ENCODE measurements around the gene COL11A2.

COL11A2 gene

DNA sequence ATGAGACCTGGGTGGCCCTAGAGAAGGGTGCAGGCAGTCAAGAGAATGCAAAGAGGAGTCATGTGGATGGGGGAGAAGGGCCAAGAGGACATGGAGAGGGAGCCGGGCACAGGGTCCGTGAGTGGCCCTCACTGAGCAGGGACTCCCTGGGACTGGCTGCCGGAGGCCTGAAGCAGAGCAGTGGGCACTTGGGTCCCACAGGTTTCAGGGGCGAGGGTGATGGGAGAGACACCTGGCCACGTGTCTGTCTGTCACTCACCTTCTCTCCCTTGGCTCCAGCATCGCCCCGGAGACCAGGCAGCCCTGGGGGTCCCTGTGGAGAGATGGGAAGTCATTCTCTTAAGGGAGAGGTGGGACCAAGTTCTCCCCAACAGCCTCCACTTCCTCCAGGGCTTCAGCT, 25.5 kb downstream of the COL11A2 start:
- Histone ChIP-seq H3K4me3 (ENCODE audit: low read depth in 1 of 2, low read length in 2 of 2) (no peak overlapping the region), H3K27ac (ENCODE audit: low read length) (no peak overlapping the region), H3K27me3 (ENCODE audit: low read depth, low read length) (no peaks in the 10 kb centered on the region), H3K9me3 (ENCODE audit: control insufficient read depth in 1 of 2, low read length in 2 of 2) (no peaks in the 10 kb centered on the region), H3K36me3 (ENCODE audit: control insufficient read depth in 1 of 2, insufficient read depth in 2 of 2, low read length in 2 of 2) (no peaks in the 10 kb centered on the region), H3K4me1 (ENCODE audit: control insufficient read depth in 1 of 2, insufficient read depth in 2 of 2, low read length in 2 of 2) (no peaks in the 10 kb centered on the region)

DNA sequence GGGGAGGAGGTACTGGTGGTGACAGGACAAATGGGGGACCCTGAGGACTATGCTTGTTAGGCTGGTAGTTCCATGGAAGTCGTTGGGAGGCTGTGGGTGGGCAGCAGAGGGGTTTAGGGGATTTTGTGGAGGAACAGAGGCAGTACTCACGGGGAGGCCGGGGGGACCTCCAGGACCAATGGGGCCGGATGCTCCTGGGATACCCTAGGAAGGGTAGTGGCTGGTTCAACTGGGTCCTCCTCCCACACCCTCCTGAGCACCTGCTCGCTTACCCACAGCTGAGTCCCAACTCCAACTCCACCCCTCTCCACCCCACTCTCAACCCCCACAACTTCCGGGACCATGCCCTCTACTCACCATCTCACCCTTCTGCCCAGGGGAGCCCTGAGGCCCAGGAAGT, 25.9 kb downstream of the COL11A2 start:
- Histone ChIP-seq H3K27ac (ENCODE audit: low read length) (no peak overlapping the region), H3K36me3 (ENCODE audit: control insufficient read depth in 1 of 2, insufficient read depth in 2 of 2, low read length in 2 of 2) (no peaks in the 10 kb centered on the region), H3K4me1 (ENCODE audit: control insufficient read depth in 1 of 2, insufficient read depth in 2 of 2, low read length in 2 of 2) (peaks cover 0 to under 1% of the 10 kb centered on the region in 2 donors), H3K4me3 (ENCODE audit: low read depth in 1 of 2, low read length in 2 of 2) (no peak overlapping the region), H3K9me3 (ENCODE audit: control insufficient read depth in 1 of 2, low read length in 2 of 2) (no peaks in the 10 kb centered on the region), H3K27me3 (ENCODE audit: low read depth, low read length) (no peaks in the 10 kb centered on the region)

DNA sequence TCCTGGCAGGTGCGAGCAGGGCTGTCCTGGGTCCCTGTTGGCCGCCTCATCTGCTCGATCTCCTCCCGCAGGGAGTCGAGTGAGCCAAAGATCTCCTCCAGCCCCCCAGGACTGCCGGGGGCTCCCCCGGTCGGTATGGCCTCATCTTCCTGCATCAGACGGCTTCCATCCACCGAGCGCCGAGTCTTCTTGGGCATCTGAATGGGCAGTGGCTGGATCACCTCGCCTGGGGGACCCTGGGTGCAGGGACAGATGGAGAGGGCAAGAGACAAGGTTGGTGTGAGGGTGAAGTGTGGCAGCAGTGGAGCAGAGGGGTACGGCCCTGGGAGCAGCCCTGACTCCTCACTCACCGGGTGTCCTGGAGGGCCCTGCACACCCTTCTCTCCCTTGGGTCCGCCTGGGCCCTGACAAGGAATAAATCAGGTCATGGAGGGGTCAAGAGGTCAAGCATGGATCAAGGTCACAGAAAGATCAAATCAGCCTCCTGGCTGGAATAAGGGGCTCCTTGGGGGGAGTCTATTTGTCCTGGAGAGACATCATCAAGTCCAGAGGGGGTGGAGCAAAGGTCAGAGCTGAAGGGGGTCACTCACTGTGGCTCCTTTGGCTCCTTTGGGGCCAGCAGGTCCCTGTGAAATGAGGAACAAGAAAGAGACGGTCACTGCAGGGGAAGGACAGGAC, 26.5 kb downstream of the COL11A2 start:
- Histone ChIP-seq H3K9me3 (ENCODE audit: control insufficient read depth in 1 of 2, low read length in 2 of 2) (no peaks in the 10 kb centered on the region), H3K27me3 (ENCODE audit: low read depth, low read length) (no peaks in the 10 kb centered on the region), H3K4me1 (ENCODE audit: control insufficient read depth in 1 of 2, insufficient read depth in 2 of 2, low read length in 2 of 2) (peaks cover 0 to 7% of the 10 kb centered on the region in 2 donors), H3K27ac (ENCODE audit: low read length) (no peak overlapping the region), H3K4me3 (ENCODE audit: low read depth in 1 of 2, low read length in 2 of 2) (no peak overlapping the region), H3K36me3 (ENCODE audit: control insufficient read depth in 1 of 2, insufficient read depth in 2 of 2, low read length in 2 of 2) (no peaks in the 10 kb centered on the region)

DNA sequence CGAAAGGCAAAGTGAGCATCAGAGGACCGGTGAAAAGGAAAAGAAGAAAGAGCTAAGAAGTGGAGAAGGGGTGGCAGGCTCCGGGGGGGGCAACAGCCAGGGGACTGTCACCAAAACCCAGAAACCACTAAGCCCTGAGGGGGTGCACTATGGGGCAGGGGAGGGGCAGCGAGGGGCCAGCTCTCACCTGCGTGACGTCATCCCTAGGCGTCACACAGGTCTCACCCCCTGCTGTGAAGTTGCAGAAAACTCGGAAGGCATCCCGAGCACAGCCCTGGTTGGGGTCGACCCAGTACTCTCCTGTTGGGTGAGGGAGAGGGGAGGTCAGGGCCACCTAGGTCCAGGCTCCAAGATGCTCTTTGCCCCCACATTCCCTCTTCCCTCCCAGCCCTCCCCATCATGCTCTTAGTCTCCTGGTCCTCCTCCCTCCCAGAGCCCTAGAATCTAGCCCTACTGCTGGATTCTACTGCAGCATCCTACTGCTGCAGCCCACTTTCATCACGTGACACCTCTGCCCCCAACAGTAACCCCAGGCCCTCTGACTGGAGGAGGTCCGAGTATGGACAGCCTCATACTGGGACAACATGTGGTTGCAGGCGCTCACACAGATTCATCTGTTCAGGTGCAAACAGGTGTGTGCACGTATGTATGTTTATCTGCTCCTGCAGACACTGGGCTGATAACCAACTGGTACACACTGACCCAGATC, 27.4 kb downstream of the COL11A2 start:
- peaks cover 0 to 8% of the 10 kb centered on the region in 2 donors for H3K4me1 ChIP-seq (ENCODE audit: control insufficient read depth in 1 of 2, insufficient read depth in 2 of 2, low read length in 2 of 2)
- no peaks in the 10 kb centered on the region for H3K27me3 ChIP-seq (ENCODE audit: low read depth, low read length)
- H3K36me3 ChIP-seq (ENCODE audit: control insufficient read depth in 1 of 2, insufficient read depth in 2 of 2, low read length in 2 of 2) = no peaks in the 10 kb centered on the region
- no peak overlapping the region for H3K27ac ChIP-seq (ENCODE audit: low read length)
- no peaks in the 10 kb centered on the region for H3K9me3 ChIP-seq (ENCODE audit: control insufficient read depth in 1 of 2, low read length in 2 of 2)
- H3K4me3 ChIP-seq (ENCODE audit: low read depth in 1 of 2, low read length in 2 of 2) = no peak overlapping the region

DNA sequence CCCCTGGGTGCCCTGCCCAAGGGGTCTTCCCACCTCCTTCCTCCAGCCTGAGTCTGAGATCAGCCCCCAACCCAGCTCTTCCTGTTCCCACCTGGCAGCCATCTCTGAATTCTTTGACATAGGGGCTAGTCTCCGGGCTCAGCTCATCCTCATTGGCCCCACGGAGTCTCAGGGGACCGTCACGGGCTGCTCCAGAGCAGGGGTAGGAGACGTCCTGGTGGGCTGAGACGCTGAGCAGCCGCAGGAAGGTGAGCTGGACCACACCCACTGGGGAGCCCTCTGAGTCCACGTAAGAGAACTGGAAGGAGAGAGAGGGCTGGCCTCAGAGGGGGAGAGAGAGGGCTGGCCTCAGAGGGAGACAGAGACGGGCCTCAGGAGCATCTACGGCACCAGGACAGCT, 28.1 kb downstream of the COL11A2 start:
- Histone ChIP-seq H3K4me3 (ENCODE audit: low read depth in 1 of 2, low read length in 2 of 2) (no peak overlapping the region), H3K27me3 (ENCODE audit: low read depth, low read length) (no peaks in the 10 kb centered on the region), H3K9me3 (ENCODE audit: control insufficient read depth in 1 of 2, low read length in 2 of 2) (no peaks in the 10 kb centered on the region), H3K36me3 (ENCODE audit: control insufficient read depth in 1 of 2, insufficient read depth in 2 of 2, low read length in 2 of 2) (no peaks in the 10 kb centered on the region), H3K4me1 (ENCODE audit: control insufficient read depth in 1 of 2, insufficient read depth in 2 of 2, low read length in 2 of 2) (peaks cover 0 to 8% of the 10 kb centered on the region in 2 donors), H3K27ac (ENCODE audit: low read length) (no peak overlapping the region)

DNA sequence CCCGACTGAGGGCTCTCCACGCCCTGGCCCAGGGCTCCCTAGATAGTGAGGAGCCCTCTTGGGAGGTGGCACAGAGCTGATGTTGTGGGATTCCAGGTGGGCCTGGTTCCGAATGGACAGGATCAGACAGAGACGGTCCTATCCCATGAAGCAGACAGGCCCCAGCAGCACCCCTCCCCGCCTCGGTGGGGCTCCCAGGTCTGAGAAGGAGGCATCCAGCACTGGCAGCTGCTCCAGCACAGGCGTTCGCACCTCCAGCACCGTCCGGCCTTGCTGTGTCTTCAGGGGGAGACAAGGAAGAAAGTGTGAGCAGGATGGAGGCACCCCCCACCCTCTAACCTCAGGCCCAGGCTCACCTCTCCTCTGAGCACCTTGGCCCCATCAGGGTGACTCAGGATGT, 28.7 kb downstream of the COL11A2 start:
- no peak overlapping the region for H3K4me3 ChIP-seq (ENCODE audit: low read depth in 1 of 2, low read length in 2 of 2)
- H3K4me1 ChIP-seq (ENCODE audit: control insufficient read depth in 1 of 2, insufficient read depth in 2 of 2, low read length in 2 of 2) = peaks cover 0 to 8% of the 10 kb centered on the region in 2 donors
- no peaks in the 10 kb centered on the region for H3K27me3 ChIP-seq (ENCODE audit: low read depth, low read length)
- H3K36me3 ChIP-seq (ENCODE audit: control insufficient read depth in 1 of 2, insufficient read depth in 2 of 2, low read length in 2 of 2) = no peaks in the 10 kb centered on the region
- no peaks in the 10 kb centered on the region for H3K9me3 ChIP-seq (ENCODE audit: control insufficient read depth in 1 of 2, low read length in 2 of 2)
- H3K27ac ChIP-seq (ENCODE audit: low read length) = no peak overlapping the region

DNA sequence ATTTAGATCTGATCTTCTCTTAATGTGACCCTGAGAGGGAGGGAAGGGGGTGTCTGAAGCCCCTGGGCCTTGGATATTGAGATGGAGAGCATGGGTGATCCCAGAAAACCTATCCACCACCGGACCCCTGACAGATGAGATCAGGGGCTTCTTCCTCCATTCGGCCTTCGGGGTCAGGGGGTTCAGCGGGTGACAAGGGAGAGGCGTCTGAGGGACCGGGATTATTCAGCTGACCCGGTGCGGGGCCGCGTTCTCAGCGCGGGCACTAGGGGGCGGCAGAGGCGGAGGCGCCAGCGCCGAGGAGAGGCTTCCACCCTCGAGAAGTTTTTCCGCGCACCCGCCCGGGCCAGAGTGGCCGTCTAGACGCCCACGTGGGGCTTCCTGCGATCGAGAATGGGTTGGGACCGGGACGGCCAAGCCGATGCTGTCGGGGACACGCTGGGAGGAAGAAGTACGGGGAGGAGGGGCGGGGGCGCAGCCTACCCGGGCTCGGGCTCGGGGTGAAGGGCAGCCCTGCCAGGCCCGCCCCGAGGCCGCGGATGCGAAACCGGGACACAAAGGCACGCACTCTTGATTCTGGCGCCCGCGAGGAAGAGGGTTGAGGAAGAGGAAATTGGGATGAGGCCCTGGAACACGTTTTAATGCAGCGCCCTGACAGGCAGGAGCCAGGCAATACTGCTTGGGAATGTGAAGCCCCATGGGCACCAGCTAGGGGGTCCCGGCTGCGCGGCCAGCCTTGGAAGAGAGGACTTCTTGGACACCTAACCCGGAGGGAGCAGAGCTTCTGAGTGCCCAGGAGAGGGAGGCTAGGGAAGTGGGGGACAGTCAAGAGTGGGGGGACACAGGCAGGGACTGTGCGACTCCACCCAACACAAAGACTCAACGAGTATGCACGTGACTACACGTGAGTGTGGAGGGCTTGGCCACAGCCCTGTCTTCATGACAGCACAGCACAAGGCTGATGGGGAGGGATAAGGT, 30.6 kb downstream of the COL11A2 start:
- peak overlapping the region; percentile 1 to 60 for H3K4me3 ChIP-seq (ENCODE audit: low read depth in 1 of 2, low read length in 2 of 2)
- peaks cover 0 to 8% of the 10 kb centered on the region in 2 donors for H3K4me1 ChIP-seq (ENCODE audit: control insufficient read depth in 1 of 2, insufficient read depth in 2 of 2, low read length in 2 of 2)
- H3K36me3 ChIP-seq (ENCODE audit: control insufficient read depth in 1 of 2, insufficient read depth in 2 of 2, low read length in 2 of 2) = no peaks in the 10 kb centered on the region
- H3K27ac ChIP-seq (ENCODE audit: low read length) = no peak overlapping the region
- no peaks in the 10 kb centered on the region for H3K9me3 ChIP-seq (ENCODE audit: control insufficient read depth in 1 of 2, low read length in 2 of 2)
- no peaks in the 10 kb centered on the region for H3K27me3 ChIP-seq (ENCODE audit: low read depth, low read length)

DNA sequence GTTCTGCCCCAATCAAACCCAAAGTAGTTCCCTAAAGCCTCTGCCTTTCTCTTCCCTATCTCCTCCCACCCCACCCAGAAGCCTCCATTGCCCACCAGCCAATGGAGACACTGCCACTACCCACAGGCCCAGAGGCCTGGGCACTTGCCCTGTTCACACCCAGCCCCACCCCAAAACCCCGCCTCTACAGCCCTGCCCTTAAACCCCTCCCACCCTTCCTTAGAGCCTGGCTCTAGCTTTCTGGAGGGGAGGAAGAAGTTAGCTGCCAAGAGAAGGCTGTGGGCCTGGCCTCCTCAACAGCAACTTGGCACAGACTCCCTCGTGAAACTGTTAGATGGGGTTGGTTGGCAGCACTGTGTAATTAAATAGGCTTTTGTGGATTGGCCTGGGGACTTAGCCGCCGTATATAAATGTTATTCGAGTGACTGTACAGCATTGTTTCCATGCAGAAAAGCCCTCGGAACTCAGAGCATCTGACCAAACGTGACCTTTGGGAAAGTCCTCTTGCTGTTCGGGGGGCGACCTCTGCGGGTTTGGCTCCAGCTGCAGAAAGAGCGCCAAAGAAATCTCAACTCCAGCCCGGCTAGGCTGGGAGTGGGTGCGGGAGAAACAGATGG, 31.4 kb downstream of the COL11A2 start:
- peak overlapping the region; percentile 1 to 60 for H3K4me3 ChIP-seq (ENCODE audit: low read depth in 1 of 2, low read length in 2 of 2)
- H3K4me1 ChIP-seq (ENCODE audit: control insufficient read depth in 1 of 2, insufficient read depth in 2 of 2, low read length in 2 of 2) = peaks cover 0 to 8% of the 10 kb centered on the region in 2 donors
- H3K27ac ChIP-seq (ENCODE audit: low read length) = no peak overlapping the region
- no peaks in the 10 kb centered on the region for H3K36me3 ChIP-seq (ENCODE audit: control insufficient read depth in 1 of 2, insufficient read depth in 2 of 2, low read length in 2 of 2)
- H3K27me3 ChIP-seq (ENCODE audit: low read depth, low read length) = no peaks in the 10 kb centered on the region
- no peaks in the 10 kb centered on the region for H3K9me3 ChIP-seq (ENCODE audit: control insufficient read depth in 1 of 2, low read length in 2 of 2)

DNA sequence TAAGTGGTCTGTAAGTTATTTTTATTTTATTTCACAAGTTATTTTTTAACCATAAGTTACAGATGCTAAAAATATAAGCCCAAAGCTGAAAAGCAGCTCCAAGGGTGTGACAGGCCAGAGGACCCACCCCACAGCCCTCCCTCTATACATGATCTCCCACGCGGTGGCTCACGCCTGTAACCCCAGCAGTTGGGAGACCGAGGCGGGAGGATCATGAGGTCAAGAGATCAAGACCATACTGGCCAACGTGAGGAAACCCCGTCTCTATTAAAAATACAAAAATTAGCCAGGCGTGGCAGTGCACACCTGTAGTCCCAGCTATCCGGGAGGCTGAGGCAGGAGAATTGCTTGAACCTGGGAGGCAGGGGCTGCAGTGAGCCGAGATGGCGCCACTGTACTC, 32.2 kb downstream of the COL11A2 start:
- Histone ChIP-seq H3K27ac (ENCODE audit: low read length) (no peak overlapping the region), H3K9me3 (ENCODE audit: control insufficient read depth in 1 of 2, low read length in 2 of 2) (no peaks in the 10 kb centered on the region), H3K4me1 (ENCODE audit: control insufficient read depth in 1 of 2, insufficient read depth in 2 of 2, low read length in 2 of 2) (peaks cover 0 to 8% of the 10 kb centered on the region in 2 donors)

DNA sequence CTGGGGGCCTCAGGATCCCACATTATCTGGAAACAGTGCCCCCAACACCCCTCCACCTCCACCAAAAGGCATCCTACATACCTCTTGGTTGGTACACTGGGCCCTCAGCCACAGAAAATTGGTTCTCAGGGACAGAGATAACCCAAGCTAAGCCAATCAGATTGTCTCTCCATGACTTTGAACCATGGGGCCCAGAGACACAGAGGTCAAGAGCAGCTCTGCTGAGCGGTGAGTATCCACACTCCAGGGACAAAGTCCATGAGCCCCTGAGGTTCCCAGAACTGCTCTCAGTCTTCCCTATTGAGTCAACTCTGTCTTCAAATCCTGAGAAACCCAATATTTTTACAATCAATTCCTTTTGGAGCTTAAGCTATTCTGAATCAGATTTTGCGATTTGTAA, 35.3 kb downstream of the COL11A2 start:
- Histone ChIP-seq H3K4me1 (ENCODE audit: control insufficient read depth in 1 of 2, insufficient read depth in 2 of 2, low read length in 2 of 2) (peaks cover 0 to 8% of the 10 kb centered on the region in 2 donors), H3K4me3 (ENCODE audit: low read depth in 1 of 2, low read length in 2 of 2) (no peak overlapping the region), H3K36me3 (ENCODE audit: control insufficient read depth in 1 of 2, insufficient read depth in 2 of 2, low read length in 2 of 2) (no peaks in the 10 kb centered on the region), H3K27ac (ENCODE audit: low read length) (no peak overlapping the region), H3K9me3 (ENCODE audit: control insufficient read depth in 1 of 2, low read length in 2 of 2) (no peaks in the 10 kb centered on the region), H3K27me3 (ENCODE audit: low read depth, low read length) (no peaks in the 10 kb centered on the region)

More for the DNA sequence above, 32.2 kb downstream of the COL11A2 start:
- no peaks in the 10 kb centered on the region for H3K27me3 ChIP-seq (ENCODE audit: low read depth, low read length)
- no peak overlapping the region for H3K4me3 ChIP-seq (ENCODE audit: low read depth in 1 of 2, low read length in 2 of 2)
- H3K36me3 ChIP-seq (ENCODE audit: control insufficient read depth in 1 of 2, insufficient read depth in 2 of 2, low read length in 2 of 2) = no peaks in the 10 kb centered on the region

DNA sequence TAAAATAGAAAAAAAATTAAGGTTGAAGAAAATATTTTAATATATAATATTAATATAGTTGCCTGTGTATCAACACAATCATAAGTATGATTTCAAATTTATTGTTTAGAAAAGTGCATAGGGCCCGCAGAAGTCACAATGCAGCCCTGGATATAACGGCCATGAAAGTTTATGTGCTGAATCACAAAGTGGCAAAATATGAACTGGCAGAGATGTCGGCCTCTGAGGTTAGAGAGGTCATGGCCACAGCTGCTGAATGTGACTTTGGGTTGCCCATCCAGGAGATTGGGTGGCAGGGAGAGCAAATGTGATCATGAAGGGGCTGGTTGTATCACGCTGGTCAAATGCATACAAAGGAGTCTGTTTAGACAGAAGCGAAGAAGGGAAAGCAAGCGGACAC, 35.7 kb downstream of the COL11A2 start:
- Histone ChIP-seq H3K36me3 (ENCODE audit: control insufficient read depth in 1 of 2, insufficient read depth in 2 of 2, low read length in 2 of 2) (no peaks in the 10 kb centered on the region), H3K27ac (ENCODE audit: low read length) (no peak overlapping the region), H3K4me1 (ENCODE audit: control insufficient read depth in 1 of 2, insufficient read depth in 2 of 2, low read length in 2 of 2) (peaks cover 0 to 8% of the 10 kb centered on the region in 2 donors), H3K9me3 (ENCODE audit: control insufficient read depth in 1 of 2, low read length in 2 of 2) (no peaks in the 10 kb centered on the region), H3K27me3 (ENCODE audit: low read depth, low read length) (no peaks in the 10 kb centered on the region), H3K4me3 (ENCODE audit: low read depth in 1 of 2, low read length in 2 of 2) (no peak overlapping the region)
